GM19395 (cell line): Measurements from ENCODE around the gene PLA2R1.

Experiments used
- ATAC-seq: cut with Tn5 transposase; IDR thresholded peaks from one replicate; pipeline ENCODE4 v1.9.1; 2021; ENCODE audit warnings: mild to moderate bottlenecking, moderate library complexity; ENCODE audit not compliant: unreplicated experiment

Gene PLA2R1

GRCh38 chr2:160033732-160034392 is 28.6 kb downstream of the PLA2R1 start:
- no peak for ATAC-seq

GRCh38 chr2:160029270-160029628 is 33.2 kb downstream of the PLA2R1 start:
- no peak for ATAC-seq

- no peak for ATAC-seq
These were observed 33.8 kb downstream of the PLA2R1 start for GRCh38 chr2:160028431-160029269.

- no peak for ATAC-seq
These were observed 40.3 kb downstream of the PLA2R1 start for GRCh38 chr2:160022162-160022561.

GRCh38 chr2:160019374-160020090 is 42.9 kb downstream of the PLA2R1 start:
- ATAC-seq = no peak

GRCh38 chr2:160015746-160016145 is 46.7 kb downstream of the PLA2R1 start:
- ATAC-seq = no peak

- ATAC-seq = no peak
These were observed 48.2 kb downstream of the PLA2R1 start for GRCh38 chr2:160014227-160014626.

GRCh38 chr2:160010361-160011145 is 51.9 kb downstream of the PLA2R1 start:
- no peak for ATAC-seq

- no peak for ATAC-seq
These were observed 55.3 kb downstream of the PLA2R1 start for GRCh38 chr2:160007111-160007510.

- peak; percentile 73 for ATAC-seq
These were observed 55.9 kb downstream of the PLA2R1 start for GRCh38 chr2:160006475-160006874.

GRCh38 chr2:160005908-160006307 is 56.5 kb downstream of the PLA2R1 start:
- ATAC-seq = no peak

GRCh38 chr2:160005476-160005875 is 56.9 kb downstream of the PLA2R1 start:
- ATAC-seq = no peak

GRCh38 chr2:159998961-159999360 is 63.5 kb downstream of the PLA2R1 start:
- ATAC-seq = no peak

- no peak for ATAC-seq
These were observed 64.2 kb downstream of the PLA2R1 start for GRCh38 chr2:159998243-159998642.

GRCh38 chr2:159996792-159997546 is 65.4 kb downstream of the PLA2R1 start:
- no peak for ATAC-seq

- no peak for ATAC-seq
These were observed 67.4 kb downstream of the PLA2R1 start for GRCh38 chr2:159995038-159995437.

GRCh38 chr2:159989249-159989648 is 73.2 kb downstream of the PLA2R1 start:
- ATAC-seq = no peak

- no peak for ATAC-seq
These were observed 73.9 kb downstream of the PLA2R1 start for GRCh38 chr2:159988412-159988970.

GRCh38 chr2:159987181-159987580 is 75.2 kb downstream of the PLA2R1 start:
- ATAC-seq = no peak

- no peak for ATAC-seq
These were observed 76.8 kb downstream of the PLA2R1 start for GRCh38 chr2:159985656-159986055.
